ENCODE results near the gene NOL4L.

The NOL4L gene

GRCh38 chr20:32406701-32407100 lies 178.4 kb downstream of the NOL4L start:
- no peak for DNase-seq

- no peak for DNase-seq
These were observed 181.1 kb downstream of the NOL4L start for GRCh38 chr20:32404017-32404416.

GRCh38 chr20:32400476-32400875 lies 184.7 kb downstream of the NOL4L start:
- DNase-seq = no peak

GRCh38 chr20:32397567-32398084 lies 187.5 kb downstream of the NOL4L start:
- no peak for DNase-seq

GRCh38 chr20:32396646-32397160 lies 188.4 kb downstream of the NOL4L start:
- no peak for DNase-seq

GRCh38 chr20:32395066-32395465 lies 190.1 kb downstream of the NOL4L start:
- DNase-seq = no peak

Measured in stimulated activated CD8-positive, alpha-beta memory T cell treated with anti-CD3 and anti-CD28 coated beads, Interleukin-4, amount 100 ng/mL, for 48 hours (primary cell).